AG10803 (cell line): ENCODE results near the gene TULP4.
A peak's percentile ranks its signal among the peaks of the same experiment; 100 is the strongest.

Experiments
- DNase-seq: peaks from one replicate; pipeline ENCODE4 v3.0.0; 2010; ENCODE audit warnings: low read depth
- H3K4me3 ChIP-seq: 2 replicates; pipeline ENCODE4 v1.5.1; 2011; ENCODE audit warnings: mild to moderate bottlenecking, low read length, control low read depth
- CTCF ChIP-seq: conservative IDR thresholded peaks from 2 replicates; pipeline ENCODE4 v1.5.1; 2011; ENCODE audit warnings: mild to moderate bottlenecking, low read length, control low read depth, inconsistent platforms

The TULP4 gene

DNA sequence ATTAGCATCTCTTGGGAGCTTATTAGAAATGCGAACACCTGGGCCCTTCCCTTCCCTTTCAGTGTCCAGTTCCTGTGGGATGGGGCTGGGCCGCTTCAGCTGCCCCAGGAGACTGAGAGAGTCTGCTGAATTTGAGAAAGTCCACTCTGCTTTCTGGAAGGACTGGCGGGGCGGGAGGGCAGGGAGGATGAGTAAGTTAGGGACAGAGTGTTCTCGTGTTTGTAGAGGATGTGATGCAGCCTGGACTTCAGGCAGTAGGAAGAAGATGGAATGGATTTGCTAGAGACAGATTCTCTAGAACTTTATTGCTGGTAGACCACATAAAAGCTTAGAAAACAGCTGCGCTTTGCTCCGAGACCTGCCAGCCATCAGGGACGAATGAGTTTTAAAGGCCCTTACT, 1.1 kb upstream of the TULP4 start:
- no peak overlapping the region for H3K4me3 ChIP-seq
- DNase-seq = no peak
- no peak for TF ChIP-seq CTCF

DNA sequence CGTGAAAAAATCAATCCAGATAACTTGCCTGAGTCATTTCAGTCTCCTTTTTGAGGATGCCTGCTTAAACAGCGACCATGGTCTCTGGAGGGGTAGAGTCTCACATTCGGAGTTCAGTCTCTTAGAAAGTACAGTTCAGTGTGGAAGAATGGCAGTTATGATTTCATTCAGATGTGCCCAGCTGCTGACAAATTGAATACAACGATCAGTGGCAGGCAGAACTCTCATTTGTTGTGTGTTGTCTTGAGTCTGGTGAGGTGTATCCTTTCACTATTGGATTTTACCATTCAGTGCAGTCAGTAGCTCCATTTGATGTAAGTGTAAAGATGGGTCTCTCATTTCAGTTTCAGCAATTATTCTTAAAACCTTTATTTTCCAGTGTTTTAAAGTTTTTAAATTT, 639 bp upstream of the TULP4 start:
- no peak for TF ChIP-seq CTCF
- no peak overlapping the region for H3K4me3 ChIP-seq
- DNase-seq = no peak

- DNase-seq = no peak
- no peak overlapping the region for H3K4me3 ChIP-seq
- no peak for TF ChIP-seq CTCF
Observed at GRCh38 chr6:158312672-158313397, 570 bp downstream of the TULP4 start.

GRCh38 chr6:158313989-158314388, 1.7 kb downstream of the TULP4 start:
- no peak overlapping the region for H3K4me3 ChIP-seq
- no peak for DNase-seq
- TF ChIP-seq CTCF = no peak

GRCh38 chr6:158314737-158315136, 2.5 kb downstream of the TULP4 start:
- no peak for TF ChIP-seq CTCF
- peak; percentile 10 for DNase-seq
- H3K4me3 ChIP-seq = no peak overlapping the region

DNA sequence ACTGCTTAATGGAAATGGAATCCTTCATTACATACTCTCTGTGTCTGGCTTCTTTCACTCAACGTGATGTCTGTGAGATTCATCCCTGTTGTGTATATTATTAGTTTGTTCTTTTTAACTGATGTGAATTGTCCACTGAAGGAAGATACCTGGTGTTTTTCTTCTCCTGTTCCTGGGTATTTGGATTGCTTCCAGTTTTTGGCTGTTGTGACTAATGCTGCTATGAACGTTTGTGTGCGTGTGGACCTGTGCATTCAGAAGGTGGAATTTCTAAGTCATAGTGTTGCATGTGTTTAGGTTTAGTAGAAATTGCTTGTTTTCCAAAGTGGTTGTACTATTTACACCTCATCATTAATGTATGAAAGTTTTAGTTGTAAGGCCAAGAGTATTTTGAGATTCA, 3.8 kb downstream of the TULP4 start:
- TF ChIP-seq CTCF = no peak
- no peak overlapping the region for H3K4me3 ChIP-seq
- DNase-seq = no peak

DNA sequence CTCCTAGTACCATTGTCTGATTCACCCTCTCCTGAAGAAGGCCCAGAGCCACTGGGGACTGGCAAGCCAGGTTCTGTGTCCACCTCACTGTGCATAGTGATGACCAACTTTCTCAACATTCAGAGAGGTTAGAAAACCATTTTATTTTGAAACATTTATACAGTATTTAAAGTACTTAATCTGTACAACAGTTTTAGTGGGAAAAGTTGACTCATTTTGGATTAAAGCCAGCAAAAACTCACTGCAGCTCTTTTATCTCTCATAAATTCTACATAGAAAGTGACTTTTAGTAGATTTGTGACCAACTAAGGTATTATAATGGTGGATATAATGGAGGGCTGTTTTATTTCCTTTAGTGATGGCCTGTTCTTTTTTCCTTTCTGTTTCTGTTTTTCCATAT, 9.7 kb downstream of the TULP4 start:
- DNase-seq = peak; percentile 44
- TF ChIP-seq CTCF = no peak
- H3K4me3 ChIP-seq = no peak overlapping the region
